Left colon (tissue), 2 donors: ENCODE results near the gene PLXNA3. TPM values are rescaled to one million over a fixed set of nuclear protein-coding genes. Genes with fewer than 3 reads are reported as not detected.
"Not testable (repeated sequence)": the region's sequence is repeated elsewhere in the genome, so short reads cannot be mapped to it uniquely, and the experiment has no call there.

ENCODE experiments used
- ATAC-seq: fragments of 200-7000 bp; cut with Tn5 transposase; one replicate; pipeline ENCODE4 v1.9.1; 2020; ENCODE audit warnings: mild to moderate bottlenecking, moderate library complexity
- DNase-seq, 2 donors: peaks; one replicate each; pipeline ENCODE4 v3.0.0-alpha.2; 2020
- intact Hi-C, 2 donors: fragments of 100-400 bp; cut with DNase I in 1 of 2; cut with micrococcal nuclease in 1 of 2; formaldehyde crosslinking; loops; one replicate each; pipeline versions ENCODE4 v1.11.2 to v1.14.0; 2022; cut with DNase I, micrococcal nuclease
- total RNA-seq, 2 donors: library from RNA; stranded (reverse); fragmentation: NEBNext Ultra II Directional; extraction: Animal tissue kit (Norgen Biotek cat#: 25700); gene quantifications; one replicate each; pipeline ENCODE4 v1.2.1, GENCODE V29; 2021
- donor health status: DM: no; HTN: no; CAD: no.
- donor health status: DM: yes; HTN: yes; CAD: no.

PLXNA3 gene
- total RNA-seq, 2 donors from 2014 or later = 48.9 to 68.2 TPM

DNA sequence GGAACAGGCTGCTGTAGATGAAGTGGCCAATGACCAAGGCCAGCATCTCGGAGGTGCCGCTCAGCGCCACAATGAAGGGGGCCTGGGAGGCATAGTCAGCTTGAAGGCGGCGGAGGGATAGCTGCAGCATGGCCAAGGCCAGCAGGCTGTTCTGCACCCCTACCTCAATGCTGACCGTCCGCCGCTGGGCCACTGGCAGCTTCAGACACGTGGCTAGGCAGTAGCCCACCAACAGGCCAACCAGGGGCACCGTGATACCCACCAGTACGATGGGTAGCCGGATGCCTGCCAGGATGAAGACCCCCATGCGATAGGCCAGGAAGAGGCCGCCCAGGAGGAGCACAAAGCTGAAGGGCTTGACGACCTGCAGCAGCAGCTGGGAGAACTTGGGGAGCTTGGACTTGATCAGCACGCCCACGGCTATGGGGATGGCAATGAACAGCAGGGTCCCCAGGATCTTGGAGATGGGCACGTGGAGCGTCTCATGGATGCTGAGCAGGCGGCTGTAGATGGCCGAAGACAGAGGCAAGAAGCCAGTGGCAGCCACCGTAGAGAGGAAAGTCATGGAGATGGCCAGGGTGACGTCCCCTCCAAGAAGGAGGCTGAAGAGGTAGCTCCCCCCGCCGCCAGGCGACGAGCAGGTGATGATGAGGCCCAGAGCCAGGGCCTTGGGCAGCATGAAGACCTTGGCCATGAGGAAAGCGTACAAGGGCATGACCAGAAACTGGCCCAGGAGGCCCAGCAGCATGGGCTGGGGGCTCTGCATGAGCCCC is 29.6 kb downstream of the PLXNA3 start:
- intact Hi-C loops = no loop called here
- DNase-seq (no peak), ATAC-seq (no peak)

DNA sequence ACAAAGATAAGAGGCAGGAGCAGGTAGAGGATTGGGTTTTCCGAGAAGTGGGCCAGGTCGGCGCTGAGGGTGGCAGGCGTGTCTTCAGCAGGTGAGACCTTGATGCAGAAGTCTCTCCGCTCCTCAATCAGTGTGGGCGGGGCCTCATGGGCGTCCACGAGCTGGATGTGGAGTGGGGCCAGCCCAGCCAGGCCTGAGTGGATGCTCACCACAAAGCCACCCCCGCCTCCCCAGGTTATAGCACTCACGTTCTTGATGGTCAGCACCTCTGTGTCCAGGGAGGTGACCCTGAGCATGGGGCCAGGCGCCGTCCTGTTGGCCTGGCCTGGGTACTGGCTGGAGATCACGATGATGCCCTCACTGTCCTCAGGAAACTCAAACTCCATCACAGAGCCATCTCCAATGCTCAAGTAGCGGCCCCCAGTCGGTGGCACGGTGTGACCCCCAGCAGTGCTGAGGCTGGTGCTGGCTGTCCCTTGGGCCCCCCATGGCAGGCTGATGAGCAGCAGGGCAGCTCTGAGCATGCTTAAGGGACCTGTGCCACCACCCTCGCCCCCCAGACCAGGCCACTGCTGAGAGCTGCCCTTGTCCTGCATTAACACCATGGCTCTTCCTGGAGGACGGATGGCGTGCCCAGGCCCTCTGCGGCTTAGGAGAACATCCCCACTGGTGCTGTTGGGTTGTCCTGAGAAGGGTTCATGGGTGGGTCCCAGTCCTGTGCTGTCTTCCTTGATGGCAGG is 30.4 kb downstream of the PLXNA3 start:
- DNase-seq = no peak
- no peak for ATAC-seq
- intact Hi-C loops = no loop called here

DNA sequence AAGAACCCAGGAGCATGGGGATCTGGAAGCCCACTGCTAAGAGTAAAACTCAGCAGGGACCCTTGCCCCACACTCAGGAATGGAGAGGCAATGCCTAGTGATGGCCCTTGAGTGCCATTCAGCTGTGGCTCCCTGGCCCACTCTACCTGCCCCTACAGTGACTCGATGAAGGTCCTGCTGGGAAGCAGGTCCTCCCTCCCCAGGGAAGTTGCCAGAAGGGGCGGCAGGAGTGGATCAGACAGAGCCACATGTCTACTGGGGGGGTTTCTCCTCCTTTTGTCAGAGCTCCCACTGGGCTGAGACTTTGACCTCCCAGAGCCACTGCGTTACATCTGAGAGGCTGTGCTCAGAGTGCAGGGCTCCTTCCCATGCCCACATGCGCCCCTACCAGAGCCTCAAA is 31.1 kb downstream of the PLXNA3 start:
- intact Hi-C loops = no loop called here
- no peak for ATAC-seq

DNA sequence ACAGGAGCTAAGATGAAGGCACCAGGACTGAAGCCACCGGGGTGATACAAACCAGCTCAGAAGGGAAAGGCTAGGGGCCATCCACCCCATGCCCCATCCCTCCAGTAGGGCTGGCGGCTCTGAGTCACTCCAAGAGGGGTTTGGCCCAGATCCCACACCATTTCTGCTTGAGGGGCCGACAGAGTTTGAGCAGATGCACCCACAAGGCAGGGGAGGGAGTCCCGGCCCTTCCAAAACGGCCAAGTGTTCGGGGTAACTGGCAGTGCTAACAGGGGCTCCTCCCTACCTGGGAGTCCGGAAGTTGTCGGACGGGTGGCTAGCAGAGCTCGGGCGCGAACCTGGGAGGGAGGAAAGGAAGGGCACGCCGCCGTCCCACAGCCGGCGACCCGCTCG is 31.9 kb downstream of the PLXNA3 start:
- peak; percentile 43 for DNase-seq
- intact Hi-C loops = no loop called here

More for the DNA sequence above, 31.1 kb downstream of the PLXNA3 start:
- no peak for DNase-seq

DNA sequence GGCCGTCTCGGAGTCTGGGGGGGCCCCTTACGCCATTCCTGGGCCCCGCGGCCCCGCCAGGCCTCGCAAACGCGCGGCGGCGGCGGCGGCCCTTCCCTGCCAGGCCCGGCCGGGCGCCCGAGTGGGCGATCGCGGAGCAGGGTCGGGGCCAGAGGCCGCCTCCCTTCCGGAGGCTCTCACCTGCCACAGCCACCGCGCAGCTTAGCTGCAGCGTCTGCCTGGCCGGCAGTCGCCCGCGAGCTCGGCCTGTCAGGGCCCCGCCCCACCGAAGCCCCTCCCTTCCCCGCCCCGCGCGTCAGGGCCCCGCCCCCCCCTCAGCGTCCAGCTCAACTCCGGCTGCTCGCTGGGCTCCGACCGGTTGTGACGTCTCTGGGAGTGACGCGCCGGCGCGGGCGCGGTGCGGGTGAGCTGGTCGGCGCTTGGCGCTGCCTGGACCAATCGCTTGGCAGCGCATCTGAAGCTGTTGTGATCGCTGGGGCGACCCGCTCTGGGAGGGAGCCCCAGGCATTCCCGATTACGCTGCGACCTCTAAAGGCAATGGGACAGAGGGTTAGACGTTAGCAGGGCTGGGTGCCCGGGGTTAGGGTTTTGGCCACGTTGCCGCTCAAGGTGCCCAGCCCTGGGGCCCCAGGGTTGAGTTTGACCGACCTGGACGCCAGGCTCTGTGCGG is 32.5 kb downstream of the PLXNA3 start, which contains the start of gene SLC10A3:
Gene SLC10A3 (minus strand): TSS at position 216 of the 670 bp plus-strand sequence. CDS start 1,689 bp downstream, outside the sequence.
- peak; percentile 90 to 93 for DNase-seq
- intact Hi-C loops = no loop called here
- ATAC-seq = peak; percentile 86

More for the DNA sequence above, 31.9 kb downstream of the PLXNA3 start:
- peak; percentile 19 for ATAC-seq

DNA sequence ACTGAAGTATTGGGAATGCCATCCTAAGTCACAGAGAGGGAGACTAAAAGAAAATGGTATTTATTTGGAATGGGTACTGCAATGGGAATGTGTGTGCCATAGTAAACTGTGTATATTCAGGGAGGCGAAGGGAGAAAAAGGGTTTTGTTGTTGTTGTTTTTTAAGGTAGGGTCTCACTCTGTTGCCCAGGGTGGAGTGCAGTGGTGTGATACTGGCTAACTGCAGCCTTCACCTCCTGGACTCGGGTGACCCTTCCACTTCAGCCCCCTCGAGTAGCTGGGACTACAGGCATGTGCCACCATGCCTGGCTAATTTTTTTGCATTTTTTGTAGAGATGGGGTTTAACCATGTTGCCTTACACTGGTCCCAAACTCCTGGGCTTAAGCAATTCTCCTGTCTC is 36.6 kb downstream of the PLXNA3 start:
- DNase-seq = no peak
- intact Hi-C loops = no loop called here
- ATAC-seq = no peak

DNA sequence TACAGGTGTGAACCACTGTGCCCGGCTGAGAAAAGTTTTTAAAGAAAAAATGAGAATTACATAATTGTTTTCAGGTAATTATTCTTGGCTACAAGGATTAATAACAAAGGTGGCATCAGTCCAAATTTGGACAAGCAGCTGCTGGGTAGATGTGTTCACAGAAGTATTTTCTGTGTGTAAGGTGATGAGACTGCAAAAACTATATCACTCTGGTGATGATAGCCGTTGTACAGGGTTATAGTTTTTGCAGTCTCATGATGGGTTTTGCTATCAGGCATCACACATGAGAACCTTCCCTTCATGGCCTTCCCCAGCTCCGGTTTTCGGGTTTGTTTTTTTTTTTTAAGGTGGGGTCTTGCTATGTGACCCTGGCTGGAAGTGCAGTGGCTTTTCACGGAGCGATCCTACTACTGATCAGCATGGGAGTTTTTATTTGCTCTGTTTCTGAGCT is 37.4 kb downstream of the PLXNA3 start:
- intact Hi-C loops = no loop called here
- ATAC-seq (no peak), DNase-seq (no peak)

DNA sequence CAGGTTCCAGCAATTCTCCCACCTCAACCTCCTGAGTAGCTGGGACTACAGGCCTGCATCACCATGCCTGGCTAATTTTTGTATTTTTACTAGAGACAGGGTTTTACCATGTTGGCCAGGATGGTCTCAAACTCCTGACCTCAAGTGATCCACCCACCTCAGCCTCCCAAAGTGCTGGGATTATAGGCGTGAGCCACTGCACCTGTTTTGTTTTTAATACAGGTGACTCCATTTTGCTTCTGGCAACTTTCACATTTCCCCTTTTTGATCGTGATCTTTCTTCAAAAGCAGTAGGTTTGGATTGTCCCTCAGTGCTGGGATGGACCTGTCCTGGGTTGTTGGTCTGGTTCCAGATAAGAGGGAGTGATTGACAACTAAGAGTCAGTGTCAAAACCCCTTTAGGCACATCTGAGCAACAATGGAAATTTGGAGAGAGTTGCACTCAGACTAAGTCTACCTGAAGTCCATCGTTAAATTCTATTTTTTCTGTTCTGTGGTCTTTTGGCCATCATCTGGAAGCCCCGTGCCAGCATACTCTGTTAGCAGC is 38.6 kb downstream of the PLXNA3 start:
- intact Hi-C loops, ATAC-seq, DNase-seq: not testable (repeated sequence)

DNA sequence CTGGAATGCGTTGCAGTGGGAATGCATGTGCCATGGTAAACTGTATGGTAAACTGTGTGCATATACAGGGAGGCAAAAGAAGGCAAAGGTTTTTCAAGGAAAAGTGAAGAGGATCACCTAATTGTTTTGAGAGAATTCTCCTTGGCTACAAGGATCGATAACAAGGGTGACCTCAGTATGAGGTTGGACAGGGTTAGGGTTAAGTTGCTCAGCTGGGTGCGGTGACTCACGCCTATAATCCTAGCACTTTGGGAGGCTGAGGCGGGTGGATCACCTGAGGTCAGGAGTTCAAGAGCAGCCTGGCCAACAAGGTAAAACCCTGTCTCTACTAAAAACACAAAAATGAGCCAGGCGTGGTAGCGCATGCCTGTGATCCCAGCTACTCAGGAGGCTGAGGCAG is 43.3 kb downstream of the PLXNA3 start:
- intact Hi-C loops, DNase-seq, ATAC-seq: not testable (repeated sequence)

DNA sequence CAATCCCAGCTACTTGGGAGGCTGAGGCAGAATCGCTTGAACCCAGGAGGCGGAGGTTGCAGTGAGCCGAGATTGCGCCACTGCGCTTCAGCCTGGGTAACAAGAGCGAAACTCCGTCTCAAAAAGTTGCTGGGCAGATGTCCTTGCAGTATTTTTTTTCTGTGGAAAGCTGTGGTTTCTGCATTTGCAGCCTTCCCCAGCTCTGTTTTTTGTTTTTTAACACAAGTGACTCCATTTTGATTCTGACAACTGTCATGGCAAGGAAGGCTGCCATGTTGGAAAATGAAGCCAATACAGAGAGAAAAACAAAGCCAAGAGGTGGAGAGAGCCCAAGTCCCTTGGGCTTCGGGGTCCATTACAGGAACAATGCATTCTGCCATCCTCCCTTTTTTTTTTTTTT is 44.0 kb downstream of the PLXNA3 start:
- DNase-seq (no peak), ATAC-seq (no peak)
- intact Hi-C loops = no loop called here

DNA sequence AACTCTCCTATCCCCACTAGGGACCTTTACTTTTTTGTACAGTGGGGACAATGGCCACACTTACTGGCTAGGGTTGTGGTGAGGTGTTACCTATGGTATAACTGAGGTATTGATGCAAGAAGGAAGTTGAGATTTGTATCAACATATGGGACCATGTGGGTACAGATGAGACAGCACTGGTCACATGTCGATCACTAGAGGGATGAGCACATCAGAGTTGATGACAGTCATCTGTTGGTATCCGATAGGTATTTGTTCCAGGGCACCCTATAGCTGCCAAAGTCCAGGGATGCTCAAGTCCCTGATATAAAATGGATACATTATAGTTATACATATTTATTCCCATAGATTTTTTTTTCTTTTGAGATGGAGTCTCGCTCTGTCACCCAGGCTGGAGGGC is 44.9 kb downstream of the PLXNA3 start:
- intact Hi-C loops = no loop called here
- no peak for DNase-seq
- peak; percentile 14 for ATAC-seq

DNA sequence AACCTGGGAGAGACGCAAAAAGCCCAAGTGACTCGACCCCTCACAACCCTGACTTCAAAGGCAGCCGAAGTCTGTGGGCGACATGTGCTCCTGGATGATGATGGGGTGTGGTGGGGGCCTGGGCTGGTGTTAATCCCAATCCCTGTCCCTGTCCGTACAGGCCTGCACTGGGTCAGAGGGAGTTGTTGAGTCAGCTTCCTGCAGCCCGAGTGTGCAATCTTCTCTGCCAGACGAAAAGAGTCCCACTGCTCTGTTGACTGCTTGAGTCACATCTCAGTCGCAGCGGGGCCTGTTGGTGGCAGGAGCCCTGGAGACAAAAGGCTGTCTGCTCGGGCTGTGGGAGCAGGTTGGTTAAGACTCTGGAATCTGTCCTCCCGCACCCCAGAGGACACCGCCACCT is 47.7 kb downstream of the PLXNA3 start:
- no peak for DNase-seq
- no peak for ATAC-seq
- intact Hi-C loops = no loop called here

DNA sequence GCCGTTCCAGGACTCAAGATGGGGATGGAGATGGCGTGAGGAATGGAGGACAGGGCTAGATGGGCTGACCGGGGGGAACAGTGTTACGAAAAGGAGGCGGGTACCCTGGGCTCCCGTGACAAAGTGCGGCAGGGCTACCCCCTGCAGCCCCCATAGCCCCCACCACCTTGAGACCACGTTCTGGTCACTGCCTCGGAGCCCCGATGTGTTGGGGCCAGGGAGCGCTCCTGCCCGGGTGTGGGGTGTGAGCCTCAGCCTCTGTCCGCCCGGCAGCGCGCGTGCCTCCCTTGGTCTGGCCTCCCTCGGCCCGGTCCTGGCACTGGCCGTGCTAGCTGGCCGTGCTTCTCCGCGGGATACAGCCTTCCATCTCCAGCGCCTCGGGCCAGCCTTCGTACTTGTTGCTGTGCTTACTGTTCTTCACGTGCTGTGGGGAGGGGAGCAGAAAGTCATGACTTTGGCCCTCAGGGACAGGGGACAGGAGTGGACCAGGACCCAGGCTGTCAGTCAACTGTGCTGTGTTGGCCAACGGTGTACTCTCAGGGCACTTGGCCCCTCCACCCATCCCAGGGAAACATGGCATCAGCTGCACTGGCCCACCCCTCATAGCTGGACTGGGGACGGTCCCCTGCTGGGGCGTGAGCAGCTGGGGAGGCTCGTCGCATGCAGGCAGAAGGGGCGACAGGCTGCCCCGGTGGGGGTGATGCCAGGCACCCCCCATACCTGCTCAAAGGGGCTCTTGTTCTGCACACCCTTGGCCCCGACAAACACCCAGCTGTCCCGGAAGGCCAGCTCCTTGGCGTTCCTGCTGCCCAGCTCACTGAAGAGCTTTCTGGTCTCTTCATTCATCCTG is 48.6 kb downstream of the PLXNA3 start:
- intact Hi-C loops = no loop called here
- DNase-seq (no peak), ATAC-seq (peak; percentile 9)

DNA sequence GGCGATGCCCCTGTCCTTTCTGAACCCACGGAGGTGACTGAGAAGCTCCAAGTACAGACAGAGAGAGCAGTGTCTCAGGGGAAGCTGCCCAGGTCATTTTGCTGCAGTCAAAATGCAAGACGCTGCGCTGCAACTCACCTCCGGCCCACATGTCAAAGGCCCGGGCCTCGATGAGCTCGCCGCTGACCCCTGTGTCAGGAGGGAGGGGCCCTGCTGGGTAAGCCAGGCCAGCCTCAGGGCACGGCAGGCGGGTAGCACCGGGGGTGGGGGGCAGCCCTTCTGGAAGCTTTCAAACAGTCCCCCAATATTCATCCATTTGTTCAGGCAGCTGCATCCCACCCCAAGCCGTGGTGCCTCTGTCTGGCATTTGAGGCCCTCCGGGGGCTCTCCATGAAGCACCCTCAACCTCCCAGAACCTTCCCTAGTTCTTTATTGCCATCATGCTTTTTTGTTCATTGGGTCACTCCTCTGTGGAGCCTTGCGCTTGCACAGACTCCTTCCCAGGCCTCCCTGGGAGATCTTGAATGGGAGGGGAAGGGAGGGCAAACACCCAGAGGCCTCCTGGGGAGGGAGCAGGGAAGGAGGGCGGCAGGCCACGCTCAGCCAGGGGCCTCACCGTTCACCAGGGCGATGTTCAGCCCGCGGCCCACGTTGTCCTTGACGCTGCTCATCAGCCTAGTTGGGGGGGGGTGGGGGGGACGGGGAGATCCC is 49.7 kb downstream of the PLXNA3 start:
- ATAC-seq = no peak
- no peak for DNase-seq
- intact Hi-C loops = no loop called here

DNA sequence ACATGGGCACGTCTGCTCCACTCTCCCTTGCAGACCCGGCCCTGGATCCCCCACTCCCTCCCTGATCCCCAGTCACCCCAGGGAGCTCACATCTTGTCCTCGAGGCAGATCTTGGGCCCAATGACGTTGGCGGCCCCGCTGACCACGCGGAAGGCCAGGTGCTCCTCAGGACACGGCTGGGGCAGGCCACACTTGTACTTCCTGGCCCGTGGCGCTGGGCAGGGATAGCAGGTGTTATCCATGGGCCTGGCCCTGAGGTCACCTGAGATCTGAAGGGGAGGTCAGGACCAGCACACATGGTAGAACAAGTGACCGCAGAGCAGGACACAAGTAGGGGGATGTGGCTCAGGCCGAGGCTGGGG is 50.3 kb downstream of the PLXNA3 start:
- no peak for ATAC-seq
- intact Hi-C loops = no loop called here
- no peak for DNase-seq

DNA sequence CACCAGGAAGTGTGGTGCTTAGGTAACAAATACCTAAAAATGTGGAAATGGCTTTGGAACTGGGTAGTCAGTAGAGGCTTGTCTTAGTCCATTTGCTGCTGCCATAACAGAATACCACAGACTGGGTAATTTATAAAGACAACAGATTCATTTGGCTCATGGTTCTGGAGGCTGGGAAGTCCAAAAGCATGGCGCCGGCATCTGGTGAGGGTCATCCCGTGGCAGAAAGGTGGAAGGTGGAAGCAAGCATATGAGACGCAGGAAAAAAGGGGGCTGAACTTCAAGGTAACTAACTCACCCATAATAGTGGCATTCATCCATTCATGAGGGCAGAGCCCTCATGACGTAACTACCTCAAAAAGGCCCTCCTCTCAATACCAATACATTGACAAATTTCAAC is 51.4 kb downstream of the PLXNA3 start:
- no peak for ATAC-seq
- DNase-seq = no peak
- intact Hi-C loops = no loop called here

DNA sequence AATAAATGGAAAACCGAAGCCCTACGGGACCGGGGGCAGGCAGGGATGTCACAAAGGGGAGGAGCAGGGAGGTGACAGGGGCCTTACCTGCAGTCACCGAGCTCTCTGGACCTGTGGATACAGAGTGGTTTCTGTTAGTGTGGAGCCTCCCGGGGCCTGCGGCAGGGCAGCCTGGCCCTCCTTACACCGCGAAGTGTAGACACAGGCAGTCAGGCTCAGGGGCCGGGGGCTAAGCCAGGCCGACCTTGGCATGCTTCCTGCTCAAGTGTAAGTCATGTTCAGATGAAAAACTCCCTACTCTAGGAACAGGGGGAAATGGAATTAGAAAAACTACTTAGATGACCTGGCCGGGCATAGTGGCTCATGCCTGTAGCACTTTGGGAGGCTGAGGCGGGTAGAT is 53.7 kb downstream of the PLXNA3 start:
- intact Hi-C loops = no loop called here
- no peak for DNase-seq
- no peak for ATAC-seq
